HG03469 (cell line): Measurements from ENCODE around the gene GRHL1.

ENCODE experiments used
- ATAC-seq: cut with Tn5 transposase; IDR thresholded peaks from one replicate; pipeline ENCODE4 v1.9.1; 2021; ENCODE audit warnings: mild to moderate bottlenecking, moderate library complexity, moderate number of reproducible peaks; ENCODE audit not compliant: unreplicated experiment

Gene GRHL1

GRCh38 chr2:9991829-9992273 lies 40.4 kb downstream of the GRHL1 start:
- ATAC-seq, result no peak

GRCh38 chr2:9992427-9993187 lies 41.1 kb downstream of the GRHL1 start:
- ATAC-seq, result no peak

- ATAC-seq, result no peak
Measured at GRCh38 chr2:9993488-9994165, 42.1 kb downstream of the GRHL1 start.

- no peak for ATAC-seq
Measured at GRCh38 chr2:9994462-9994861, 43.0 kb downstream of the GRHL1 start.

GRCh38 chr2:9995059-9995458 lies 43.6 kb downstream of the GRHL1 start:
- no peak for ATAC-seq

GRCh38 chr2:9996321-9996720 lies 44.8 kb downstream of the GRHL1 start:
- no peak for ATAC-seq

GRCh38 chr2:9997936-9998335 lies 46.4 kb downstream of the GRHL1 start:
- no peak for ATAC-seq

- ATAC-seq, result no peak
Measured at GRCh38 chr2:9998916-9999654, 47.6 kb downstream of the GRHL1 start.

GRCh38 chr2:9999693-10000092 lies 48.2 kb downstream of the GRHL1 start:
- no peak for ATAC-seq

- ATAC-seq, result no peak
Measured at GRCh38 chr2:10000541-10000940, 49.0 kb downstream of the GRHL1 start.

GRCh38 chr2:10001586-10001985 lies 50.1 kb downstream of the GRHL1 start:
- no peak for ATAC-seq

GRCh38 chr2:10002109-10002508 lies 50.6 kb downstream of the GRHL1 start:
- no peak for ATAC-seq

- ATAC-seq, result no peak
Measured at GRCh38 chr2:10002681-10003080, 51.2 kb downstream of the GRHL1 start.

- ATAC-seq, result no peak
Measured at GRCh38 chr2:10003206-10004125, 52.0 kb downstream of the GRHL1 start.

- ATAC-seq, result no peak
Measured at GRCh38 chr2:10004401-10004800, 52.9 kb downstream of the GRHL1 start.

GRCh38 chr2:10004836-10005235 lies 53.3 kb downstream of the GRHL1 start:
- ATAC-seq, result no peak

- no peak for ATAC-seq
Measured at GRCh38 chr2:10005461-10006235, 54.2 kb downstream of the GRHL1 start.

- ATAC-seq, result no peak
Measured at GRCh38 chr2:10006236-10007161, 55.0 kb downstream of the GRHL1 start.

GRCh38 chr2:10007435-10007834 lies 55.9 kb downstream of the GRHL1 start:
- ATAC-seq, result no peak
